ENCODE data around the gene UBE4A. TPM values are rescaled to one million over a fixed set of nuclear protein-coding genes. Genes with fewer than 3 reads are reported as not detected.

The UBE4A gene
- total RNA-seq, 1 experiment from 2014 or later, result 34.7 TPM

DNA sequence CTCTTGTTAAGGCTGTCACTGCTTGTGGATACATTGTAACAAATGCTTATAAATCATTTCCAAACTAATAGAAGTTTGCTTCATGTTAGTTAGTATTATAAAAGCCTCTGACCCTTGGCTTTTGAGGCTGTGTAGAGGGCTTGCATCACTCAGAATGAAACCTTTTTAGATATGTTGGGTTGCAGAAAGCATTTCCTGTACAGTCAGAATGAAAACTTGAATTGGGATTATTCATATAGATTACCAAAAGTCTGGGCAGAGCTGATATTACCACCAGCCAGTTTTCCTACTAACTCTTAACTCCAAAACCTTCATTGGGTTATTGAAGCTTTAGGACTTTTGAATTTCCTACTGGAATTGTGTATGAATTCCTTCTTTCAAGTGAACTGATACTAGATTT lies 88.9 kb downstream of the UBE4A start:
- Histone ChIP-seq H3K27ac (no peak overlapping the region), H3K4me1 (no peaks in the 10 kb centered on the region), H3K4me3 (no peak overlapping the region), H3K36me3 (peaks cover 9% of the 10 kb centered on the region; the same call in 1 of the 2 replicates), H3K9me3 (replicated peaks) (no peaks in the 10 kb centered on the region), H3K27me3 (no peaks in the 10 kb centered on the region)
- DNase-seq, result no peak

Other genes with a start within 250 kb of the UBE4A start
- gene SCN4B, start 206.8 kb upstream of the UBE4A start, total RNA-seq (2014; rRNA removed; shearing (Covaris generic)), result not detected in 2 replicates
- not detected in 2 replicates for gene SCN2B, start 183.0 kb upstream of the UBE4A start, total RNA-seq (2014; rRNA removed; shearing (Covaris generic))
- not detected in 2 replicates for gene JAML, start 134.6 kb upstream of the UBE4A start, total RNA-seq (2014; rRNA removed; shearing (Covaris generic))
- gene MPZL3, start 107.2 kb upstream of the UBE4A start, total RNA-seq (2014; rRNA removed; shearing (Covaris generic)), result 0.10 and 0.12 TPM in 2 replicates
- not detected in 2 replicates for gene MPZL2, start 95.3 kb upstream of the UBE4A start, total RNA-seq (2014; rRNA removed; shearing (Covaris generic))
- not detected in 2 replicates for gene CD3E, start 54.9 kb upstream of the UBE4A start, total RNA-seq (2014; rRNA removed; shearing (Covaris generic))
- not detected in 2 replicates for gene CD3D, start 16.9 kb upstream of the UBE4A start, total RNA-seq (2014; rRNA removed; shearing (Covaris generic))
- gene CD3G, start 15.3 kb upstream of the UBE4A start, total RNA-seq (2014; rRNA removed; shearing (Covaris generic)), result not detected in 2 replicates
- gene ATP5MG, start 42.0 kb downstream of the UBE4A start, total RNA-seq (2014; rRNA removed; shearing (Covaris generic)), result 165 and 191 TPM in 2 replicates
- gene KMT2A, start 76.9 kb downstream of the UBE4A start, total RNA-seq (2014; rRNA removed; shearing (Covaris generic)), result 32.3 and 33.2 TPM in 2 replicates
- 0.47 TPM in 1 of 2 replicates, not detected in the other for gene TTC36, start 167.9 kb downstream of the UBE4A start, total RNA-seq (2014; rRNA removed; shearing (Covaris generic))
- gene TMEM25, start 171.6 kb downstream of the UBE4A start, total RNA-seq (2014; rRNA removed; shearing (Covaris generic)), result 8.5 and 8.7 TPM in 2 replicates
- gene IFT46, start 206.3 kb downstream of the UBE4A start, total RNA-seq (2014; rRNA removed; shearing (Covaris generic)), result 16.0 and 17.2 TPM in 2 replicates
- gene ARCN1, start 212.8 kb downstream of the UBE4A start, total RNA-seq (2014; rRNA removed; shearing (Covaris generic)), result 135 and 143 TPM in 2 replicates
- gene PHLDB1, start 248.0 kb downstream of the UBE4A start, total RNA-seq (2014; rRNA removed; shearing (Covaris generic)), result 19.1 and 21.6 TPM in 2 replicates